A204.1 (cell line): ENCODE results near the gene TOP3B.

Experiments used
- FAIRE-seq: peaks from 2 replicates; lab custom pipeline; 2012; peaks lifted over from hg19 to GRCh38; lab: Jason Lieb, UNC

Gene TOP3B, protein sequence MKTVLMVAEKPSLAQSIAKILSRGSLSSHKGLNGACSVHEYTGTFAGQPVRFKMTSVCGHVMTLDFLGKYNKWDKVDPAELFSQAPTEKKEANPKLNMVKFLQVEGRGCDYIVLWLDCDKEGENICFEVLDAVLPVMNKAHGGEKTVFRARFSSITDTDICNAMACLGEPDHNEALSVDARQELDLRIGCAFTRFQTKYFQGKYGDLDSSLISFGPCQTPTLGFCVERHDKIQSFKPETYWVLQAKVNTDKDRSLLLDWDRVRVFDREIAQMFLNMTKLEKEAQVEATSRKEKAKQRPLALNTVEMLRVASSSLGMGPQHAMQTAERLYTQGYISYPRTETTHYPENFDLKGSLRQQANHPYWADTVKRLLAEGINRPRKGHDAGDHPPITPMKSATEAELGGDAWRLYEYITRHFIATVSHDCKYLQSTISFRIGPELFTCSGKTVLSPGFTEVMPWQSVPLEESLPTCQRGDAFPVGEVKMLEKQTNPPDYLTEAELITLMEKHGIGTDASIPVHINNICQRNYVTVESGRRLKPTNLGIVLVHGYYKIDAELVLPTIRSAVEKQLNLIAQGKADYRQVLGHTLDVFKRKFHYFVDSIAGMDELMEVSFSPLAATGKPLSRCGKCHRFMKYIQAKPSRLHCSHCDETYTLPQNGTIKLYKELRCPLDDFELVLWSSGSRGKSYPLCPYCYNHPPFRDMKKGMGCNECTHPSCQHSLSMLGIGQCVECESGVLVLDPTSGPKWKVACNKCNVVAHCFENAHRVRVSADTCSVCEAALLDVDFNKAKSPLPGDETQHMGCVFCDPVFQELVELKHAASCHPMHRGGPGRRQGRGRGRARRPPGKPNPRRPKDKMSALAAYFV

DNA sequence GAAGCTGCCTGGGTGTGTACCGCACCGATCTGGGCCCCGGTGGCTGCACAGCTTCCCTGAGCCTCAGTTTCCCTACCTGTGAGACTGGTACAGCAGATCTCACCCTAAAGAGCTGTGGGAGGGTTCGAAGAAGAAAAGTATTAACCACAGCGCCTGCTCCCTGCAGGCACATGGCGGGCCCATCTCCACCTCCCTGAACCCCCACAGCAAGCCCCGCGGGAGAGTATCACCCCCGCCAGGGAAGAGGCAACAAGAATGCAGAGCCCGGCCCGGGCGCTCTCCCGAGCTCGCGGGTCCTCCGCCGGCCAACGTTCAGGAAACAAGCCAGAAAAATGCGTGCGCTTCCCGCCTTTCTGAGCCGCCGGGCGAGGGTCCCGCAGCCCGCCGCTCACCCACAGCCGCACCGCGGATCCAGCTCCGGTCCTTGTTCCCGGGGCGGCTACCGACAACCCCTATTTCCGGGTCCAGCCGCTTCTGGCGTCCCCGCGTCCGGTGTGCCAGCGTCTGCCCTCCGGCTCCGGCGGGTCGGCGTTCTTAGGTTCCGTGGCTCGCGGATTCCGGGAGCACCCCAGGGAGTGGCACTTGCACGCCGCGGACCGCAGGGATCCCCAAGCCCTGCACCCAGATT, at the start of gene TOP3B:
Gene TOP3B, minus strand, starts transcription at position 450 of the 628 bp plus-strand sequence. CDS start 7,078 bp downstream, outside the sequence.
- no peak for FAIRE-seq

- FAIRE-seq: no peak
Observed at GRCh38 chr22:22031183-22031945, 48.8 kb upstream of the TOP3B start.

DNA sequence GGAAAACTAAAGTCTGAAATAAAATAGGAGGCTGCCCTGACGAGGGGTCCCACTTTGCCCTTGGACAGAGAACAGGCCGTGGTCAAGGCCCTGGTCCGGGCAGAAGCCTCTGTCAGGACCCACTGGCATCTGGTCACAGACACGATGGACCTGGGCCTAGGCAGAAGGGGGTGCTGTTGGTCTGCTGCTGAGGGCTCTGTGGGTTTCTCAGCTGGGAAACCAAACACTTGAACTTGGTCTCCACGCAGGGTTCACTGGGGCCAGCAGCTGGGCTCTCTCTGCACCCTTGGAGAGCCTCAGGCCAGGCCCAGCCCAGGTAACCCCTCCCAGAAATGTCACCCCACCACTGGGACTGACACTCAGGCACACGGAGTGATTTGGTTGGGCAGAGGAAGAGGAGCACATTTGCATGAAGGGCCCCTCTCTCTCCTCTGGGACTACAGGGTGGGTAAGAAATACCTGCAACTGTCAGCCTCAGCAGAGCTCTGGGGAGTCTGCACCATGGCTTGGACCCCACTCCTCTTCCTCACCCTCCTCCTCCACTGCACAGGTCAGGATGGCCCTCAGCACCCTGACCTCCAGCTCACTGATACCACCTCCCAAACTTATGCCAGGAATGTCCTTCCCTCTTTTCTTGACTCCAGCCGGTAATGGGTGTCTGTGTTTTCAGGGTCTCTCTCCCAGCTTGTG, 48.1 kb upstream of the TOP3B start:
- no peak for FAIRE-seq

DNA sequence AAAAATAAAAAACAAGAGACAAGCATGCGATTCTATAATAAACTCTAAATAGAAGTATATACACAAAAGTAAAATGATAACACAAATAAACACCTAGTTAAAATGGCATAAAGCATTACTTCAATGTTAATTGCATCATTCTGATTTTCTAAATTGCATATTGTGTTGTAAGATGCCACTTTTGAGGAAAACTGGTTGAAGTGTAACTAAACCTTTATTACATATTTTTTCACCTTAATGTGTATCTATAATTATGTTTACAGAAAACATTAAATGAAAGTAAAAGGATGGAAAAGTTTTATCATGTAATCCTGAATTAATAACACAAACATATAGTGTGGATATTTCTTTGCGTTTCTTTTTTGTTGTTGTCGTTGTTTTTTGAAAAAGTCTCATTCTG, 45.4 kb upstream of the TOP3B start:
- no peak for FAIRE-seq

DNA sequence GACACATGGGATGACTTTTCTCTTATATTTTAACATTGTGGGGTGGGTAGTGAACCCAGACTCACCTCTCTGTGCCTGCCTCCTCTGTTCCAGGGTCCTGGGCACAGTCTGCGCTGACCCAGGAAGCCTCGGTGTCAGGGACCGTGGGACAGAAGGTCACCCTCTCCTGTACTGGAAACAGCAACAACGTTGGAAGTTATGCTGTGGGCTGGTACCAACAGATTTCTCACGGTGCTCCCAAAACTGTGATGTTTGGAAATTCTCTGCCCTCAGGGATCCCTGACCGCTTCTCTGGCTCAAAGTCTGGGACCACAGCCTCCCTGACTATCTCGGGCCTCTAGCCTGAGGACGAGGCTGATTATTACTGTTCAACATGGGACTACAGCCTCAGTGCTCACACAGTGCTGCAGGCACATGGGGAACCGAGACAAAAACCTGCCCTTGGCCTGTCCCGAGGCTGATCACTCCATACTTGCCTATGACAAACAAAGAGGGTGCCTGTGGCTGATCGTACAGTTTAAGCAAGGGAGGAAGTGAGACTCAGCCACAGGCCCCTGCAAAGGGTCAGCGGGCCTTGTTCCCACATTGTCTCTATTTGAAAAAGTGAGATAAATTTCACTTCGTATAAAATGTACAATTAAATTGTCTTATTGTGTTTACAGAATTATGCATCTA, 43.7 kb upstream of the TOP3B start:
- no peak for FAIRE-seq

- FAIRE-seq: no peak
Observed at GRCh38 chr22:22025320-22026156, 43.0 kb upstream of the TOP3B start.

GRCh38 chr22:22024440-22024839, 41.9 kb upstream of the TOP3B start:
- FAIRE-seq: no peak

DNA sequence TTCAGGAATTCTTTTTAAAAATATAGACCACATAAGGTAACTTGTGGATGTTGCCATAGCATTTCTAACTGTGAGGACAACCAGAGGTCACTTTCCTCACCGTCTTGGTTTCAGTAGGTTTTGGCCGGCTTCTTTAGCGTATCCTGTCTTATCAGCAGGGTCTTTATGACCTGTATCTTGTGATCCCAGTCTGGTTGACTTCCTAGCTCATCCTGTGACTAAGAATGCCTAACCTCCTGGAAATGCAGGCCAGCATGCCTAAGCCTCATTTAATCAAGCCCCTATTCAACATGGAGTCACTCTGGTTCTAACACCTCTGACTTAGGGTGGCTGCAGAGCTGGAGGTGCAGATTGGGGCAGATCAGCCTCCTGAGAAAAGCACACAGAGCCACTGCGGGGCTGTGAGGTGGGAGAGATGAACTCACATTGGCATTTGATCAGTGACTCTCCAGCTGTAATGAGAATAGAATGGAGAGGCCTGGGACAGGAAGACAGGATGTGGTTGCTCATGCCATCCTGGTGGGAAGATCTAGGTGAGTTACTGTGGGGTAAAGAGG, 41.1 kb upstream of the TOP3B start:
- FAIRE-seq: no peak

DNA sequence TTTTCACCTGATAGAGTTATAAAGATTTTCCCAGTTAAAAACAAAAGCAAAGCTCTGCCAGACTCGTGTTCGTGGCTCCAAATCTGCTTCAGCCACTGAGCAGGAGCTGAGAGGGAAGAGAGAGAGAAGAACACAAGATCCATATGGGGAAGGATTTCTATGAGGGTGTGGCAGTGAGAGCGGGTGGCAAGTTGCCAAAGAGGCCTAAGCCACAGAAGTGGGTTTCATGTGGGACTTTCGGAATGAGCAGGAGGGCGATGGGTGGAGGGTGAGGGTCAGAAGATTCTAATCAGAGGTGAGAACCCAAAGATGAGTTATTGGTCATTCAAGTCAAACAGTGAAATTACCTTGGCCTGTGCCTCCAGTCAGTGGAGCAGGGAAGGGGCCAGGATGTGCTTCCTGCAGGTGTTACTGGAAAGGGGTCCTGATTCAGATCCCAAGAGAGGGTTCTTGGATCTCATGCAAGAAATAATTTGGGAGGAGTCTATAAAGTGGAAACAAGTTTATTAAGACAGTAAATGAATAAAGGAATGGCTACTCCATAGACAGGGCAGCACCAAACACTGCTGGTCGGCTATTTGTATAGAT, 40.5 kb upstream of the TOP3B start:
- FAIRE-seq: no peak

GRCh38 chr22:22022255-22022840, 39.8 kb upstream of the TOP3B start:
- no peak for FAIRE-seq

- FAIRE-seq: no peak
Observed at GRCh38 chr22:22021162-22021750, 38.7 kb upstream of the TOP3B start.

GRCh38 chr22:22020425-22020852, 37.9 kb upstream of the TOP3B start:
- FAIRE-seq: no peak

- FAIRE-seq: no peak
Observed at GRCh38 chr22:22019659-22020424, 37.3 kb upstream of the TOP3B start.

GRCh38 chr22:22018825-22019658, 36.5 kb upstream of the TOP3B start:
- FAIRE-seq: no peak

GRCh38 chr22:22015631-22016030, 33.0 kb upstream of the TOP3B start:
- FAIRE-seq: no peak

DNA sequence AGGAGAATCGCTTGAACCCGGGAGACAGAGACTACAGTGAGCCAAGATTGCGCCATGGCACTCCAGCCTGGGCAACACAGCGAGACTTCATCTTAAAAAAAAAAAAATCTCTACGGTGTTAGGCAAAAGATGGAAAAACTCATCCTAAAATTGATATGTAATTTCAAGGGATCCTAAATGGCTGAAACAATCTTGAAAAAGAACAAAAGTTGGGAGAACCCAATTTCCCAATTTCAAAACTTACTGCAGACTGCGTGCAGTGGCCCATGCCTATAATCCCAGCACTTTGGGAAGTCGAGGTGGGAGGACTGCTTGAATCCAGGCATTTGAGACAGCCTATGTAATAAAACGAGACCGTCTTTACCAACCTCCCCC, 31.7 kb upstream of the TOP3B start:
- no peak for FAIRE-seq
